Endothelial cell of umbilical vein (primary cell): ENCODE data around the gene PCDHA3. TPM values are rescaled to one million over a fixed set of nuclear protein-coding genes. Genes with fewer than 3 reads are reported as not detected.
"Not testable (repeated sequence)": the region's sequence is repeated elsewhere in the genome, so short reads cannot be mapped to it uniquely, and the experiment has no call there.

Experiments
- BruUV-seq: library from RNA; stranded (reverse); fragments of 400-500 nt; replicated peaks from 2 replicates; lab custom pipeline; 2021; lab: Mats Ljungman, UMichigan
- CTCF ChIA-PET: fragments of 300-600, 350-600 bp; sonication (Branson Sonifier 250); formaldehyde crosslinking; loops from one replicate; lab custom pipeline; 2021; ENCODE audit warnings: antibody characterized with exemption, inconsistent platforms; lab: Charles Lee
- POLR2A ChIA-PET: fragments of 300-600, 350-600 bp; sonication (Branson Sonifier 250); formaldehyde crosslinking; loops from one replicate; lab custom pipeline; 2021; ENCODE audit warnings: antibody characterized with exemption, inconsistent platforms; lab: Charles Lee
- DNase-seq: peaks from one replicate; pipeline ENCODE4 v3.0.0-alpha.2; 2011; ENCODE audit warnings: low read depth, low spot score
- FAIRE-seq: peaks from 2 replicates; lab custom pipeline; 2011; peaks lifted over from hg19 to GRCh38; lab: Jason Lieb, UNC
- H2AFZ ChIP-seq: 2 replicates; pipeline ENCODE4 v1.6.0; 2012; ENCODE audit warnings: low read depth, low read length, control low read depth, inconsistent platforms
- H3K27ac ChIP-seq: 2 replicates; pipeline ENCODE4 v1.5.1; 2011; ENCODE audit warnings: low read depth, mild to moderate bottlenecking, control low read depth, low read length, moderate library complexity; ENCODE audit not compliant: insufficient read depth
- H3K27me3 ChIP-seq, 2 experiments: 2 replicates each; pipeline versions ENCODE4 v1.6.0 to v1.6.1; 2011; ENCODE audit warnings: low read length in 2 of 2, mixed read lengths in 1 of 2; ENCODE audit not compliant: control insufficient read depth in 2 of 2, insufficient read depth in 2 of 2
- H3K36me3 ChIP-seq, 2 experiments: 2 replicates in 1 of 2; 3 replicates in 1 of 2; pipeline ENCODE4 v1.5.1; 2011; ENCODE audit warnings: low read length in 2 of 2, mild to moderate bottlenecking in 1 of 2, moderate library complexity in 1 of 2; ENCODE audit not compliant: control insufficient read depth in 2 of 2, insufficient read depth in 2 of 2; ENCODE audit errors: extremely low read depth in 1 of 2
- H3K4me1 ChIP-seq: 3 replicates; pipeline ENCODE4 v1.5.1; 2011; ENCODE audit warnings: mild to moderate bottlenecking, low read length; ENCODE audit not compliant: control insufficient read depth, insufficient read depth; ENCODE audit errors: extremely low read depth
- H3K4me2 ChIP-seq: 2 replicates; pipeline ENCODE4 v1.6.1; 2011; ENCODE audit warnings: low read length, control low read depth, mixed read lengths; ENCODE audit not compliant: insufficient read depth
- H3K4me3 ChIP-seq, 3 experiments: fragments of 200-600 bp in 1 of 3; sonication (generic), shearing (Covaris generic) in 1 of 3; replicated peaks in 1 of 3; 2 replicates each; pipeline ENCODE4 v1.5.1; 2011 to 2016; ENCODE audit warnings: control low read depth in 3 of 3, low read length in 3 of 3, mild to moderate bottlenecking in 2 of 3, inconsistent platforms in 1 of 3, low read depth in 1 of 3, moderate library complexity in 1 of 3; ENCODE audit not compliant: insufficient read depth in 1 of 3
- H3K79me2 ChIP-seq: 2 replicates; pipeline ENCODE4 v1.6.0; 2012; ENCODE audit warnings: low read length, inconsistent platforms; ENCODE audit not compliant: control insufficient read depth, insufficient read depth
- H3K9ac ChIP-seq: replicated peaks from 2 replicates; pipeline ENCODE3; 2011; ENCODE audit warnings: low read length, control low read depth; ENCODE audit not compliant: insufficient read depth; ENCODE audit errors: extremely low read depth
- H3K9me1 ChIP-seq: replicated peaks from 3 replicates; pipeline ENCODE4 v1.6.0; 2011; ENCODE audit warnings: mild to moderate bottlenecking, low read length; ENCODE audit not compliant: control insufficient read depth, insufficient read depth; ENCODE audit errors: extremely low read depth
- H3K9me3 ChIP-seq: replicated peaks from 2 replicates; pipeline ENCODE4 v1.5.1; 2012; ENCODE audit warnings: low read length, inconsistent platforms; ENCODE audit not compliant: control insufficient read depth, insufficient read depth
- H4K20me1 ChIP-seq: replicated peaks from 2 replicates; pipeline ENCODE3; 2011; ENCODE audit warnings: mild to moderate bottlenecking, low read length; ENCODE audit not compliant: control insufficient read depth, insufficient read depth; ENCODE audit errors: extremely low read depth
- MYC ChIP-seq: IDR thresholded peaks from one replicate; pipeline ENCODE4 v1.6.1; 2011; ENCODE audit warnings: mild to moderate bottlenecking, low read depth, low read length
- POLR2AphosphoS5 ChIP-seq: IDR thresholded peaks from 2 replicates; pipeline ENCODE4 v1.6.1; 2012; ENCODE audit warnings: low read depth, mild to moderate bottlenecking, control low read depth, low read length, moderate library complexity; ENCODE audit not compliant: insufficient read depth
- dilution Hi-C: fragments of 300-500 bp; cut with MboI; formaldehyde crosslinking; loops from one replicate; pipeline ENCODE4 v1.15.0; 2019; ENCODE audit warnings: low sequenced_read_pairs; ENCODE audit not compliant: extremely low pct_ligation_motif_present
- intact Hi-C: fragments of 100-400 bp; cut with micrococcal nuclease; formaldehyde crosslinking; loops from one replicate; pipeline ENCODE4 v1.10.0; 2022
- polyA plus RNA-seq, 4 experiments: library from polyadenylated mRNA; depleted of rRNA in 3 of 4; stranded (reverse) in 3 of 4; unstranded in 1 of 4; fragments of >200 nt; gene quantifications; 2 replicates each; pipeline versions ENCODE4 v1.2.1 to v1.2.3, GENCODE V29; 2011 to 2012; ENCODE audit warnings: missing spikeins in 1 of 4
- total RNA-seq: library from RNA; stranded (reverse); gene quantifications from 2 replicates; pipeline ENCODE4 v1.2.3, GENCODE V29; 2021
- TF ChIP-seq, protein P1 (sequence below), 2 donors: IDR thresholded peaks; 1 replicate in 1 of 2; 2 replicates in 1 of 2; pipeline ENCODE4 v1.5.1; 2011; ENCODE audit warnings: low read length in 2 of 2, mild to moderate bottlenecking in 2 of 2, moderate library complexity in 2 of 2, control low read depth in 1 of 2, inconsistent platforms in 1 of 2, low read depth in 1 of 2; ENCODE audit not compliant: insufficient read depth in 1 of 2; ENCODE audit errors: extremely low read depth in 1 of 2

PCDHA3 gene
- total and polyA plus RNA-seq, 2 donors (not counting 3 experiments of a cell fraction or from before 2014, with no cell fraction given) = 0.07 to 0.09 TPM

DNA sequence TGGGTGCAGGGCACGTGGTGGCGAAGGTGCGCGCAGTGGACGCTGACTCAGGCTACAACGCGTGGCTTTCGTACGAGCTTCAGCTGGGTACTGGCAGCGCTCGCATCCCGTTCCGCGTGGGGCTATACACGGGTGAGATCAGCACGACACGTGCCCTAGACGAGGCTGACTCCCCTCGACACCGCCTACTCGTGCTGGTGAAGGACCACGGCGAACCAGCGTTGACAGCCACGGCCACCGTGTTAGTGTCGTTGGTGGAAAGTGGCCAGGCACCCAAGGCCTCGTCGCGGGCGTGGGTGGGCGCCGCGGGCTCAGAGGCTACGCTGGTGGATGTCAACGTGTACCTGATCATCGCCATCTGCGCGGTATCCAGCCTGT lies 4.2 kb upstream of the PCDHA3 start:
- BruUV-seq = no TSS peak
- H3K4me1 ChIP-seq = no peaks in the 10 kb centered on the region
- no peak overlapping the region for H3K4me3 ChIP-seq
- H3K4me2 ChIP-seq = no peak overlapping the region
- DNase-seq = no peak
- intact Hi-C loops = no loop called here
- H3K79me2 ChIP-seq = no peaks in the 10 kb centered on the region
- H3K27ac ChIP-seq = no peak overlapping the region
- no peak for FAIRE-seq
- H3K9ac ChIP-seq = no peak overlapping the region
- dilution Hi-C loops = no loop called here
- no peaks in the 10 kb centered on the region for H3K9me1 ChIP-seq
- H3K27me3 ChIP-seq = no peaks in the 10 kb centered on the region
- no peaks in the 10 kb centered on the region for H3K36me3 ChIP-seq
- no peaks in the 10 kb centered on the region for H3K9me3 ChIP-seq
- H2AFZ ChIP-seq = no peak overlapping the region
- POLR2A ChIA-PET = no interaction called here
- CTCF ChIA-PET = no interaction called here
- TF ChIP-seq POLR2AphosphoS5 = no peak
- H4K20me1 ChIP-seq = no peaks in the 10 kb centered on the region

DNA sequence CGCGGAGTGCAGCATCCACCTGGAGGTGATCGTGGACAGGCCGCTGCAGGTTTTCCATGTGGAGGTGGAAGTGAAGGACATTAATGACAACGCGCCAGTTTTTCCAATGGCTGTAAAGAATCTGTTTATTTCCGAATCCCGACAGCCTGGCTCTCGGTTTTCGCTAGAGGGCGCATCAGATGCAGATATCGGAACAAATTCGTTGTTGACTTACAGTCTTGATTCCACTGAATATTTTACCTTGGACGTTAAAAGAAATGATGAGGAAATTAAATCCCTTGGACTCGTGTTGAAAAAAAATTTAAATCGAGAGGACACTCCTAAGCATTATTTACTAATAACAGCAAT lies 611 bp downstream of the PCDHA3 start:
- no peak overlapping the region for H3K27ac ChIP-seq
- H3K9me3 ChIP-seq = no peaks in the 10 kb centered on the region
- H2AFZ ChIP-seq = no peak overlapping the region
- POLR2A ChIA-PET = no interaction called here
- DNase-seq = peak; percentile 4
- TF ChIP-seq POLR2AphosphoS5 = no peak
- TF ChIP-seq MYC = no peak
- TF ChIP-seq, protein P1, sequence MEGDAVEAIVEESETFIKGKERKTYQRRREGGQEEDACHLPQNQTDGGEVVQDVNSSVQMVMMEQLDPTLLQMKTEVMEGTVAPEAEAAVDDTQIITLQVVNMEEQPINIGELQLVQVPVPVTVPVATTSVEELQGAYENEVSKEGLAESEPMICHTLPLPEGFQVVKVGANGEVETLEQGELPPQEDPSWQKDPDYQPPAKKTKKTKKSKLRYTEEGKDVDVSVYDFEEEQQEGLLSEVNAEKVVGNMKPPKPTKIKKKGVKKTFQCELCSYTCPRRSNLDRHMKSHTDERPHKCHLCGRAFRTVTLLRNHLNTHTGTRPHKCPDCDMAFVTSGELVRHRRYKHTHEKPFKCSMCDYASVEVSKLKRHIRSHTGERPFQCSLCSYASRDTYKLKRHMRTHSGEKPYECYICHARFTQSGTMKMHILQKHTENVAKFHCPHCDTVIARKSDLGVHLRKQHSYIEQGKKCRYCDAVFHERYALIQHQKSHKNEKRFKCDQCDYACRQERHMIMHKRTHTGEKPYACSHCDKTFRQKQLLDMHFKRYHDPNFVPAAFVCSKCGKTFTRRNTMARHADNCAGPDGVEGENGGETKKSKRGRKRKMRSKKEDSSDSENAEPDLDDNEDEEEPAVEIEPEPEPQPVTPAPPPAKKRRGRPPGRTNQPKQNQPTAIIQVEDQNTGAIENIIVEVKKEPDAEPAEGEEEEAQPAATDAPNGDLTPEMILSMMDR (IDR thresholded peaks at IDR 0.05; ENCODE audit: extremely low read depth in 1 of 2, insufficient read depth in 1 of 2, low read depth in 1 of 2, low read length in 2 of 2) = peak; percentile 24 to 35
- no peak overlapping the region for H3K9ac ChIP-seq
- H4K20me1 ChIP-seq = no peaks in the 10 kb centered on the region
- CTCF ChIA-PET = no interaction called here
- H3K9me1 ChIP-seq = no peaks in the 10 kb centered on the region
- dilution Hi-C loops (no loop called here), intact Hi-C loops (no loop called here)
- peak; percentile 37 for FAIRE-seq
- peak overlapping the region; percentile 25 for H3K4me2 ChIP-seq
- BruUV-seq = no TSS peak
- no peaks in the 10 kb centered on the region for H3K27me3 ChIP-seq
- no peaks in the 10 kb centered on the region for H3K4me1 ChIP-seq
- peak overlapping the region in 2 of 3 experiments; percentile 21 to 24 for H3K4me3 ChIP-seq
- H3K36me3 ChIP-seq = no peaks in the 10 kb centered on the region
- H3K79me2 ChIP-seq = no peaks in the 10 kb centered on the region

DNA sequence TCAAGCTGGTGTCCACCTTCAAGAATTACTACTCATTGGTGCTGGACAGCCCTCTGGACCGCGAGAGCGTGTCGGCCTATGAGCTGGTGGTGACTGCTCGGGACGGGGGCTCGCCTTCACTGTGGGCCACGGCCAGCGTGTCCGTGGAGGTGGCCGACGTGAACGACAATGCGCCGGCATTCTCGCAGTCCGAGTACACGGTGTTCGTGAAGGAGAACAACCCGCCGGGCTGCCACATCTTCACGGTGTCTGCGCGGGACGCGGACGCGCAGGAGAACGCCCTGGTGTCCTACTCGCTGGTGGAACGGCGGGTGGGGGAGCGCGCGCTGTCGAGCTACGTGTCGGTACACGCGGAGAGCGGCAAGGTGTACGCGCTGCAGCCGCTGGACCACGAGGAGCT lies 1.5 kb downstream of the PCDHA3 start:
- H3K9me3 ChIP-seq, H3K9ac ChIP-seq, H3K4me2 ChIP-seq, H3K36me3 ChIP-seq, CTCF ChIA-PET, H3K4me1 ChIP-seq, H3K9me1 ChIP-seq, POLR2A ChIA-PET, H3K27me3 ChIP-seq, DNase-seq, H3K79me2 ChIP-seq, H3K4me3 ChIP-seq, H4K20me1 ChIP-seq, dilution Hi-C loops, BruUV-seq, H2AFZ ChIP-seq, H3K27ac ChIP-seq, intact Hi-C loops, FAIRE-seq: not testable (repeated sequence)
